Activated T-cell treated with anti-CD3 and anti-CD28 coated beads, Interleukin-2, amount 50 U/mL, for 24 hours (primary cell): ENCODE measurements around the gene PPIL1.

Experiments used
- DNase-seq: peaks from one replicate; pipeline ENCODE4 v3.0.0-alpha.2; 2020
- H3K27ac Mint-ChIP-seq: 2 replicates; pipeline ENCODE4 v1.8.0; 2020; ENCODE audit warnings: mild to moderate bottlenecking, mixed read lengths
- H3K27me3 Mint-ChIP-seq: 2 replicates; pipeline ENCODE4 v1.8.0; 2020; ENCODE audit warnings: mixed read lengths
- H3K36me3 Mint-ChIP-seq: 2 replicates; pipeline ENCODE4 v1.8.0; 2020; ENCODE audit warnings: low read depth, mixed read lengths
- H3K4me1 Mint-ChIP-seq: 2 replicates; pipeline ENCODE4 v1.8.0; 2020; ENCODE audit warnings: low read depth, mixed read lengths
- H3K4me3 Mint-ChIP-seq: 2 replicates; pipeline ENCODE4 v1.8.0; 2020; ENCODE audit warnings: mild to moderate bottlenecking, moderate library complexity, mixed read lengths
- H3K9me3 Mint-ChIP-seq: 2 replicates; pipeline ENCODE4 v1.8.0; 2020; ENCODE audit warnings: mixed read lengths

PPIL1 gene

GRCh38 chr6:36839749-36840431, 34.7 kb downstream of the PPIL1 start:
- no peaks in the 10 kb centered on the region for H3K9me3 Mint-ChIP-seq
- H3K27ac Mint-ChIP-seq, result no peak overlapping the region
- peak; percentile 58 for DNase-seq
- H3K4me1 Mint-ChIP-seq, result peaks cover 13% of the 10 kb centered on the region
- no peaks in the 10 kb centered on the region for H3K36me3 Mint-ChIP-seq
- peaks cover 37% of the 10 kb centered on the region for H3K27me3 Mint-ChIP-seq
- peak overlapping the region; percentile 72 for H3K4me3 Mint-ChIP-seq

- Mint-ChIP-seq H3K9me3 (no peaks in the 10 kb centered on the region), H3K4me3 (peak within 1 kb of the TSS; percentile 72), H3K36me3 (no peaks in the 10 kb centered on the region), H3K27me3 (peaks cover 37% of the 10 kb centered on the region), H3K27ac (no peak within 1 kb of the TSS), H3K4me1 (peaks cover 13% of the 10 kb centered on the region)
- DNase-seq, result no peak
Observed at GRCh38 chr6:36838896-36839748, 35.5 kb downstream of the PPIL1 start, which contains the start of gene CPNE5. Gene CPNE5 (minus strand): TSS chr6:36839444. CDS start chr6:36839377, 67 bp downstream.

GRCh38 chr6:36837686-36838085, 36.9 kb downstream of the PPIL1 start:
- Mint-ChIP-seq H3K36me3 (no peaks in the 10 kb centered on the region), H3K27ac (no peak overlapping the region)

GRCh38 chr6:36837022-36837339, 37.6 kb downstream of the PPIL1 start:
- Mint-ChIP-seq H3K36me3 (no peaks in the 10 kb centered on the region), H3K4me1 (peaks cover 13% of the 10 kb centered on the region), H3K27ac (no peak overlapping the region), H3K27me3 (peaks cover 37% of the 10 kb centered on the region), H3K9me3 (no peaks in the 10 kb centered on the region), H3K4me3 (no peak overlapping the region)
- DNase-seq, result no peak

More at GRCh38 chr6:36837686-36838085, 36.9 kb downstream of the PPIL1 start:
- Mint-ChIP-seq H3K4me3 (no peak overlapping the region), H3K9me3 (no peaks in the 10 kb centered on the region), H3K4me1 (peaks cover 13% of the 10 kb centered on the region), H3K27me3 (peaks cover 37% of the 10 kb centered on the region)
- no peak for DNase-seq

GRCh38 chr6:36836111-36837021, 38.2 kb downstream of the PPIL1 start:
- H3K9me3 Mint-ChIP-seq, result no peaks in the 10 kb centered on the region
- DNase-seq, result no peak
- peaks cover 37% of the 10 kb centered on the region for H3K27me3 Mint-ChIP-seq
- H3K4me1 Mint-ChIP-seq, result peaks cover 13% of the 10 kb centered on the region
- H3K4me3 Mint-ChIP-seq, result no peak overlapping the region
- H3K27ac Mint-ChIP-seq, result no peak overlapping the region
- no peaks in the 10 kb centered on the region for H3K36me3 Mint-ChIP-seq

- no peaks in the 10 kb centered on the region for H3K36me3 Mint-ChIP-seq
- no peaks in the 10 kb centered on the region for H3K9me3 Mint-ChIP-seq
- no peak for DNase-seq
- H3K27me3 Mint-ChIP-seq, result peaks cover 24% of the 10 kb centered on the region
- no peak overlapping the region for H3K4me3 Mint-ChIP-seq
- H3K4me1 Mint-ChIP-seq, result peaks cover 3% of the 10 kb centered on the region
- no peak overlapping the region for H3K27ac Mint-ChIP-seq
Observed at GRCh38 chr6:36834576-36835341, 39.8 kb downstream of the PPIL1 start.

- Mint-ChIP-seq H3K27ac (no peak overlapping the region), H3K36me3 (no peaks in the 10 kb centered on the region), H3K4me3 (no peak overlapping the region), H3K27me3 (peaks cover 11% of the 10 kb centered on the region), H3K9me3 (no peaks in the 10 kb centered on the region), H3K4me1 (no peaks in the 10 kb centered on the region)
- no peak for DNase-seq
Observed at GRCh38 chr6:36833182-36833789, 41.3 kb downstream of the PPIL1 start.

GRCh38 chr6:36832313-36832712, 42.3 kb downstream of the PPIL1 start:
- Mint-ChIP-seq H3K36me3 (no peaks in the 10 kb centered on the region), H3K27ac (no peak overlapping the region), H3K4me3 (no peak overlapping the region), H3K9me3 (no peaks in the 10 kb centered on the region), H3K4me1 (peaks cover 6% of the 10 kb centered on the region), H3K27me3 (peaks cover 4% of the 10 kb centered on the region)
- no peak for DNase-seq

GRCh38 chr6:36830577-36830976, 44.0 kb downstream of the PPIL1 start:
- DNase-seq, result no peak
- no peak overlapping the region for H3K27ac Mint-ChIP-seq
- H3K27me3 Mint-ChIP-seq, result peaks cover 7% of the 10 kb centered on the region
- no peaks in the 10 kb centered on the region for H3K9me3 Mint-ChIP-seq
- H3K4me3 Mint-ChIP-seq, result no peak overlapping the region
- H3K36me3 Mint-ChIP-seq, result no peaks in the 10 kb centered on the region
- H3K4me1 Mint-ChIP-seq, result peaks cover 9% of the 10 kb centered on the region

- no peaks in the 10 kb centered on the region for H3K9me3 Mint-ChIP-seq
- peaks cover 7% of the 10 kb centered on the region for H3K27me3 Mint-ChIP-seq
- no peak for DNase-seq
- H3K27ac Mint-ChIP-seq, result no peak overlapping the region
- H3K36me3 Mint-ChIP-seq, result no peaks in the 10 kb centered on the region
- peaks cover 9% of the 10 kb centered on the region for H3K4me1 Mint-ChIP-seq
- H3K4me3 Mint-ChIP-seq, result no peak overlapping the region
Observed at GRCh38 chr6:36829919-36830544, 44.6 kb downstream of the PPIL1 start.

GRCh38 chr6:36827261-36828079, 47.1 kb downstream of the PPIL1 start:
- no peak for DNase-seq
- Mint-ChIP-seq H3K36me3 (no peaks in the 10 kb centered on the region), H3K9me3 (no peaks in the 10 kb centered on the region), H3K4me1 (peaks cover 9% of the 10 kb centered on the region), H3K4me3 (no peak overlapping the region), H3K27me3 (peaks cover 7% of the 10 kb centered on the region), H3K27ac (no peak overlapping the region)

- DNase-seq, result no peak
- Mint-ChIP-seq H3K27ac (no peak overlapping the region), H3K4me3 (no peak overlapping the region), H3K9me3 (no peaks in the 10 kb centered on the region), H3K27me3 (peaks cover 7% of the 10 kb centered on the region), H3K36me3 (no peaks in the 10 kb centered on the region), H3K4me1 (peaks cover 9% of the 10 kb centered on the region)
Observed at GRCh38 chr6:36826520-36827227, 47.9 kb downstream of the PPIL1 start.
